Stimulated activated CD4-positive, alpha-beta T cell treated with anti-CD3 and anti-CD28 coated beads, Interleukin-2, amount 100 ng/mL, for 48 hours (primary cell): ENCODE measurements around the gene EXOC3L4.

Source experiments
- DNase-seq, 2 donors: peaks; one replicate each; pipeline ENCODE4 v3.0.0-alpha.2; 2020

The EXOC3L4 gene

GRCh38 chr14:103156651-103157378 is 62.3 kb downstream of the EXOC3L4 start:
- DNase-seq = no peak

GRCh38 chr14:103157969-103158368 is 63.4 kb downstream of the EXOC3L4 start:
- no peak for DNase-seq

DNA sequence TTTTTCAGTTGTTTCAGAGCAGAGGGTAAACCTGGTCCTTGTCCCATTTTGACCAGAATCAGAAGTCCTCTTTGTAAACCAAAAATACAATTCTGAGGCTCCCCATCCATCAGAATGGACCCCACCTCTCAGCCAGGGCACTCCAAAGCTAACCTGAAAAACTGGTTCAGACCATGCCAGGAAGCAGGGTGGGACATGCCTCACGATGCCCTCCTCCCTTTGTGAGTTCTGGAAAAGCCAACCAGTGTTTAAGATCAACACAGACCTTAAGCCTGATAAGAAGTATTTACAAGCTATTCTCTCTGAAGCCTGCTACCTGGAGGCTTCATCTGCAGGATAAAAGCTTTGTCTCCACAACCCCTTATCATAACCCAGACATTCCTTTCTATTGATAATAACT is 64.2 kb downstream of the EXOC3L4 start:
- DNase-seq = no peak
